ENCODE measurements around the gene DSG3. TPM values are rescaled to one million over a fixed set of nuclear protein-coding genes. Genes with fewer than 3 reads are reported as not detected.

DSG3 gene
- polyA plus RNA-seq (ENCODE audit: insufficient read length): not detected

DNA sequence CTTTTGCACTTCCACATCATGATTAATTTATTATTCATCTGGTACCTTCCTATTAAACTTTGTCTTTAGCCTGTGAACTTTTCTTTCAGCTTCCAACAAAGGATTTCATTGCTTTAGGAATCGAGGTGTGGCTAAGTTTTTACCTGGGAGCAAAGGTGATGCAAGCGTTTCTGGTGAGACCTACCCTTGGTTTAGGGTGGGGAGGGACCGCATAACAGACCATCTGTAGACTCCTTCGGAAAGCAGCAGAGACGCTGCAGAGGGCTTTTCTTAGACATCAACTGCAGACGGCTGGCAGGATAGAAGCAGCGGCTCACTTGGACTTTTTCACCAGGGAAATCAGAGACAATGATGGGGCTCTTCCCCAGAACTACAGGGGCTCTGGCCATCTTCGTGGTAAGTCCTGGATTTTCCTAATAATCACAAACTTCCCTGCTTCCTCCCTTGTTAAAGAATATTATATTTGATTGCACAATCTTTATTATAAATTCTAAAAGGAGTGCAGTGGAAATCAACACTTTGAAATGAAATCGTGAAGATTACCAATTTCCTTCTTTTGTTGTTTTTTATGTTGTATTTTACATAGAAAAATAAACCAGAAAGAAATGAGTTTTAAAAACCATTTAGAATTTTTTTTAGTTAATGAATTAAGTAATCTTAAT lies at the start of gene DSG3:
Gene DSG3 (plus strand): TSS at position 212 of the 662 bp plus-strand sequence. CDS start 137 bp downstream, at position 349.
- no peak for DNase-seq (ENCODE audit: low read depth)

GRCh38 chr18:31398191-31398590 lies 49.4 kb upstream of the DSG3 start:
- no peak for DNase-seq (ENCODE audit: low read depth)

- no peak for DNase-seq (ENCODE audit: low read depth)
These were observed 48.1 kb upstream of the DSG3 start for GRCh38 chr18:31399306-31400032.

DNA sequence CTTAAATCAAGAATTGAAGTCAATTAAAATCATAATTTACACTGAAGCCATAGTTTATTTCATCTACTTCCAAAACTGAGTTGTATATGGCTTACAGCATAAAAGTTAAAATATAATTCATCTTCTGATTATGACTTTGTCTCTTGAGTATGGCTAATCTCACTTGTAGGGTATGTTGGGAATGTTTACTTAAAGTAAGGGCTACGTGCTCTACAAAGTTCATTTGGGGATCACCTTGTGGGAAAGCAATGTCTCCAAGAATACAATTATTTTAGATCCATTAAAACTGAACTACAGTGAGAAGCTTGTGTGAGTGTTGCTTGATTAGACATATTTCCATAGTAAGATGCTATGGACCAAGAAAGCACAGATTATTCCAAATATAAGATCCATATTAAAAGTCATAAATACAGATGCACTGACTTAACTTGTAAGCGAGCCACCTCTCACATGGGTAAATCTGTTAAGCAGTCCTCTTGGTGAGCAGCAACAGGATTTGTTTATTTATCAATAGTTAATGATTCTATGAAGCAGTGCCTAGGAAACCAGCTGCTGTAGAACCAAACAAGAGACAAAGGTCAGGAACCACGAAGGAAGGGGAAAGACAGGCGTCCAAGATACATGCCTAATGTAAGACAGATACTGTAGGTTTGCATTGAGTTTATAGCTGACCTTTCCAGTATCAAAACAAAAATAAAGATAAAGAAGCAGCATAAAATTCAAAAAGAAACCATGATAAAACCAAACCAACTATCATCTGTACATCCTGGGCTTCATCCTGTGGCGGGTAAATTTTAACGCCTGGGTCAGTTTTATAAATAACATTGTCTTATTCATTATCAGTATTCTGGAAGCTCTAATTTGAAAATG lies 46.1 kb upstream of the DSG3 start:
- no peak for DNase-seq (ENCODE audit: low read depth)

- no peak for DNase-seq (ENCODE audit: low read depth)
These were observed 45.5 kb upstream of the DSG3 start for GRCh38 chr18:31402026-31402373.

DNA sequence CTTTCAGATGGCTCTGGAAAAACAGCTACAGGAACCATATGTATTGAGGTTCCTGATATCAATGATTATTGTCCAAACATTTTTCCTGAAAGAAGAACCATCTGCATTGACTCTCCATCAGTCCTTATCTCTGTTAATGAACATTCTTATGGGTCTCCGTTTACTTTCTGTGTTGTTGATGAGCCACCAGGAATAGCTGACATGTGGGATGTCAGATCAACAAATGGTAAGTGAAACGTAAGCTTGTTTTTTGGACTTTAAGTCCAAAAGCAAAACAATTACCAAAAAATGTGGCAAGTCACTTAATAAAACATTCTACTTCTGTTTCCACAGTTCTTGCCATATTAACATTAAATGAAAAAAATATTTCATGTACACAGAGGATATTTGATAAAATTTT lies 44.1 kb upstream of the DSG3 start:
- DNase-seq (ENCODE audit: low read depth): no peak

- no peak for DNase-seq (ENCODE audit: low read depth)
These were observed 39.9 kb upstream of the DSG3 start for GRCh38 chr18:31407649-31408048.

DNA sequence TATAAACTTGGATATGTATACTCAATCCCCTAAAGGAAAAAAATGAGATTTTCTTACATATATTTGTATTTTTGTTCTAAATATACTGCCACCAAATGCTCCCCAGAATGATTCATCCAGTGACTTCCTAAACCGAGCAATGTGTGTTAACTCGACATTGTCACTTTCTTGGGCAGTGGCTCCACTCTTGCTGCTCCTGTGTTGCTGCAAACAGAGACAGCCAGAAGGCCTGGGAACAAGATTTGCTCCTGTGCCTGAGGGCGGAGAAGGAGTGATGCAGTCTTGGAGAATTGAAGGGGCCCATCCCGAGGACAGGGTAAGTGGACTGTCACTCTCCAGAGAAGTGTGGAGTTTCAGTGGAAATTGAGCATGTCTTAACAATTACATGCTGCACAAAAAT lies 38.3 kb upstream of the DSG3 start:
- DNase-seq (ENCODE audit: low read depth): no peak

GRCh38 chr18:31410716-31411483 lies 36.6 kb upstream of the DSG3 start:
- no peak for DNase-seq (ENCODE audit: low read depth)

GRCh38 chr18:31413137-31413536 lies 34.4 kb upstream of the DSG3 start:
- DNase-seq (ENCODE audit: low read depth): no peak

DNA sequence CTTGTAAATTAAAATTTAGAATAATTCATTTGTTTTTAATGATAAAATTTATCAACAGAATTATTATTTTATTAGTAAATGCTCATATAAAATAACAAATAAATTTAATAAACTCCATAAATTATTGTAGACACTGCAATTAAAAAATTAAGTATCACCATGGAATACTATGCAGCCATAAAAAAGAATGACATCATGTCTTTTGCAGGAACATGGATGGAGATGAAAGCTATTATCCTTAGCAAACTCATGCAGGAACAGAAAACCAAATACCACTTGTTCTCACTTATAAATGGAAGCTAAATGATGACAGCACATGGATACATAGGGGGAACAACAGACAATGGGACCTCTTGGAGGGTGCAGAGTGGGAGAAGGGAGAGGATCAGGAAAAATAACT lies 29.7 kb upstream of the DSG3 start:
- DNase-seq (ENCODE audit: low read depth): no peak

DNA sequence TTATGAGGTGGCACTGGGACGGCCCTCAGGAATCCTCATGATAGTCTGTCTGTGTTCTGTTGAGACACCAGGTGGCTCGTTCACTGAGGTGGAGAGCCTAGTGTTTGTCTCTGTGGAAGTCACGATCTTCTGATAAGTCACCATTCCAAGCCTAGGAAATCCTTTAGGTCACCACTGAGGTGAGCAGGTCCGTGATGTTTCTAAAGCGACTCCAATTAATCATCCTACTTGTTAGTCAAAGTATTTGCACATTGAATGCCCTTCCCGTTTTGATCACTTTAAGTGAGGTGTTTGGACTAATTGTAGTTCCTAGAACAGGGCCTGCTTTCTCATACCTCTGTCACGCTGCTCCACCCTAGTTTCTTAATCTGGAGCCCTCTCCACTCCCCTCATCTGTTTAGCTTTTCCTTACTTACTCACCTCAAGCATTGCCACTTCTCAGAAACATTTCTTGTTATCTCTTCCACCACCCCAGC lies 28.0 kb upstream of the DSG3 start:
- DNase-seq (ENCODE audit: low read depth): no peak

GRCh38 chr18:31420032-31420431 lies 27.5 kb upstream of the DSG3 start:
- no peak for DNase-seq (ENCODE audit: low read depth)

GRCh38 chr18:31420524-31420923 lies 27.0 kb upstream of the DSG3 start:
- no peak for DNase-seq (ENCODE audit: low read depth)

DNA sequence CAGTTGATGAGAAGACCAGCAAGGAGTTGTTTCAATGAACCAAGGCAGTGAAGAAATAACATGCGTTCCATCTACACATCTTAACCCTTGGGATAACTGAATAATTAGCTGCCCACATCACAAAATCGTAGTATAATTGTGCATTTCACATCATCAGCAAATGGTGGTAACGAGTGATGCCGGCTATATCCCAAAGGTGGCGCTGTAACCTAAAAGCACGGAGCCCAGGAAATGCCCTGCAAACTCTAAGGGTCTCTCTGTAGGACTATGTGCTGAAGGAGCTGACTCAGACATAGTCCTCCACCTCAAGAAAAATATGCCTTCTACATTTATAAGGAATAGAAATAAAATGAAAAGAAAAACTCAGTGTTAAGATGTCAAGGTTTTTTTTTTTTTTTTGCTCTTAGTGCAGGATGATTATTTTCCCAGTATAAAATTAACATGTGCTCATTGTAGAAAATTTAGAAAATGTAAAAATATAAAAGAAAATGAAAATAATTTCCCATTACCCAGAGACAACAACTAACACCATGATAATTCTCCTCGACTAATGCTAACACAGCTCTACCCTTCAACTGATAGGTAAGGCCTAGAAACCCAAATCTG lies 23.1 kb upstream of the DSG3 start:
- no peak for DNase-seq (ENCODE audit: low read depth)

DNA sequence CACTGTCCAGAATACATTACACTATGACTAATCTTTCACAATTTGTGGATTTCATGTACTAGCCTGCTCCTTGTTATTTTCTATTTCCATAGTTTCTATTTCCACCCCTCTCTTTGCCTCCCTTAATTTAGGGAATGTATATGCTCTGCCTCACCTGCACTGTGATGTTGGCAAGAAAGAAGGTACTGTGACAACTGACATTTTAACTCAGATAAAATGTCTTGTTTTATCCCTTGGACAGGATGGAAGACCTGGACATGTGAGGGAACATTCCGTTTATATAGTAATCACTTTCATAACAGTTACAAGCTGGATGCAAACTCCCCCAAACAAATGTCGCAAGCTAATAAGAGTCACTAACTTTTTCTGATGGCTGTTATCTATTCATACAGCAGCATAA lies 21.5 kb upstream of the DSG3 start:
- DNase-seq (ENCODE audit: low read depth): no peak

GRCh38 chr18:31426871-31427406 lies 20.6 kb upstream of the DSG3 start:
- DNase-seq (ENCODE audit: low read depth): no peak

GRCh38 chr18:31428211-31428610 lies 19.3 kb upstream of the DSG3 start:
- no peak for DNase-seq (ENCODE audit: low read depth)

GRCh38 chr18:31429623-31430022 lies 17.9 kb upstream of the DSG3 start:
- DNase-seq (ENCODE audit: low read depth): no peak

DNA sequence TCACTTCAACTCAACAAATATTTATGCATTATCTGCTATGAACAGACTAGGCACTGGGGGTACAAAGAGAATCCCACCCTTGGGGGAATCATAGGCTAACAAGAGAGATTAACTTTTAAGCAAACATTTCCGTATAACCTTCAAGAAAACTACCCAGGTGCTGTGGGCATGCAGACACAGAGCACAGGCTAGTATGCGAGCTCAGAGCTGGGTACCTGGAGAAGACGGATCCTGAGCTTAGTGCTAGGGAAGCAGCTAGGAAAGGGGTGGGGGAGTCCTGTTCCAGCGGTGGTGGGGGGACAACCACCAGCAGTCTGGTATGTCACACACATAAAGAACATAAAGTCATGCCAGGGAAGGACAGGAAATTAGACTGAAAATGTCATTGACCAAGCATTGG lies 17.5 kb upstream of the DSG3 start:
- DNase-seq (ENCODE audit: low read depth): no peak

GRCh38 chr18:31430554-31430953 lies 17.0 kb upstream of the DSG3 start:
- DNase-seq (ENCODE audit: low read depth): no peak

Data from forelimb muscle (tissue), 1 donor.